HL-60 (cell line): Measurements from ENCODE around the gene ACAP1.

Experiments used
- DNase-seq, 2 experiments: peaks; one replicate each; pipeline ENCODE4 v3.0.0-alpha.2; 2010 to 2020; ENCODE audit warnings: low read depth in 1 of 2, low spot score in 1 of 2
- H3K27ac ChIP-seq: fragments of 250-450 bp; sonication (Bioruptor Pico); replicated peaks from 2 replicates; pipeline ENCODE4 v1.5.1; 2020; ENCODE audit warnings: mild to moderate bottlenecking, moderate library complexity
- H3K27me3 ChIP-seq: fragments of 250-450 bp; sonication (Bioruptor Pico); 2 replicates; pipeline ENCODE4 v1.5.1; 2021; ENCODE audit warnings: mild to moderate bottlenecking, moderate library complexity; ENCODE audit not compliant: insufficient read depth, poor library complexity, severe bottlenecking
- H3K4me3 ChIP-seq: replicated peaks from 2 replicates; pipeline ENCODE4 v1.5.1; 2011; ENCODE audit warnings: mild to moderate bottlenecking, control low read depth, low read length; ENCODE audit not compliant: insufficient read depth
- GABPA ChIP-seq: IDR thresholded peaks from 2 replicates; pipeline ENCODE4 v1.6.1; 2012; ENCODE audit warnings: low read depth
- POLR2AphosphoS5 ChIP-seq: IDR thresholded peaks from 2 replicates; pipeline ENCODE4 v1.6.1; 2012; ENCODE audit warnings: low read depth
- SPI1 ChIP-seq: IDR thresholded peaks from 2 replicates; pipeline ENCODE4 v1.6.1; 2012; ENCODE audit warnings: low read depth, mild to moderate bottlenecking, borderline replicate concordance
- TF ChIP-seq, protein P1 (sequence below): IDR thresholded peaks from one replicate; pipeline ENCODE4 v1.5.1; 2011; ENCODE audit warnings: low read length, control low read depth, inconsistent platforms; ENCODE audit not compliant: insufficient read depth
- TF ChIP-seq, protein P2 (sequence below): IDR thresholded peaks from 2 replicates; pipeline ENCODE4 v1.6.1; 2012; ENCODE audit warnings: low read depth; ENCODE audit not compliant: insufficient replicate concordance

The ACAP1 gene

DNA sequence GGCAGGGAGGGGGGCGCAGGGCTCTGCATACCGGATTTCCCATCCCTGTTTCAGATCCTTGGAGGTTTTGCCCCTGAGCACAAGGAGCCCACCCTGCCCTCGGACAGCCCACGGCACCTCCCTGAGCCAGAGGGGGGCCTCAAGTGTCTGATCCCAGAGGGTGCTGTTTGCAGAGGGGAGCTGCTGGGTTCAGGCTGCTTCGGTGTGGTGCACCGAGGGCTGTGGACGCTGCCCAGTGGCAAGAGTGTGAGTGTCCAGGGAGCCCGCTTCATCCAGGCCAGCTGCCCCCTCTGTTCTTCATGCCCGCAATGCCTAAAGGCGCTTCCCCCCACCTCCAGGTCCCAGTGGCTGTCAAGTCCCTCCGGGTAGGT lies 47.0 kb downstream of the ACAP1 start:
- no peak for TF ChIP-seq SPI1
- TF ChIP-seq, protein P1, sequence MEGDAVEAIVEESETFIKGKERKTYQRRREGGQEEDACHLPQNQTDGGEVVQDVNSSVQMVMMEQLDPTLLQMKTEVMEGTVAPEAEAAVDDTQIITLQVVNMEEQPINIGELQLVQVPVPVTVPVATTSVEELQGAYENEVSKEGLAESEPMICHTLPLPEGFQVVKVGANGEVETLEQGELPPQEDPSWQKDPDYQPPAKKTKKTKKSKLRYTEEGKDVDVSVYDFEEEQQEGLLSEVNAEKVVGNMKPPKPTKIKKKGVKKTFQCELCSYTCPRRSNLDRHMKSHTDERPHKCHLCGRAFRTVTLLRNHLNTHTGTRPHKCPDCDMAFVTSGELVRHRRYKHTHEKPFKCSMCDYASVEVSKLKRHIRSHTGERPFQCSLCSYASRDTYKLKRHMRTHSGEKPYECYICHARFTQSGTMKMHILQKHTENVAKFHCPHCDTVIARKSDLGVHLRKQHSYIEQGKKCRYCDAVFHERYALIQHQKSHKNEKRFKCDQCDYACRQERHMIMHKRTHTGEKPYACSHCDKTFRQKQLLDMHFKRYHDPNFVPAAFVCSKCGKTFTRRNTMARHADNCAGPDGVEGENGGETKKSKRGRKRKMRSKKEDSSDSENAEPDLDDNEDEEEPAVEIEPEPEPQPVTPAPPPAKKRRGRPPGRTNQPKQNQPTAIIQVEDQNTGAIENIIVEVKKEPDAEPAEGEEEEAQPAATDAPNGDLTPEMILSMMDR: no peak
- no peak for TF ChIP-seq POLR2AphosphoS5
- TF ChIP-seq, protein P2, sequence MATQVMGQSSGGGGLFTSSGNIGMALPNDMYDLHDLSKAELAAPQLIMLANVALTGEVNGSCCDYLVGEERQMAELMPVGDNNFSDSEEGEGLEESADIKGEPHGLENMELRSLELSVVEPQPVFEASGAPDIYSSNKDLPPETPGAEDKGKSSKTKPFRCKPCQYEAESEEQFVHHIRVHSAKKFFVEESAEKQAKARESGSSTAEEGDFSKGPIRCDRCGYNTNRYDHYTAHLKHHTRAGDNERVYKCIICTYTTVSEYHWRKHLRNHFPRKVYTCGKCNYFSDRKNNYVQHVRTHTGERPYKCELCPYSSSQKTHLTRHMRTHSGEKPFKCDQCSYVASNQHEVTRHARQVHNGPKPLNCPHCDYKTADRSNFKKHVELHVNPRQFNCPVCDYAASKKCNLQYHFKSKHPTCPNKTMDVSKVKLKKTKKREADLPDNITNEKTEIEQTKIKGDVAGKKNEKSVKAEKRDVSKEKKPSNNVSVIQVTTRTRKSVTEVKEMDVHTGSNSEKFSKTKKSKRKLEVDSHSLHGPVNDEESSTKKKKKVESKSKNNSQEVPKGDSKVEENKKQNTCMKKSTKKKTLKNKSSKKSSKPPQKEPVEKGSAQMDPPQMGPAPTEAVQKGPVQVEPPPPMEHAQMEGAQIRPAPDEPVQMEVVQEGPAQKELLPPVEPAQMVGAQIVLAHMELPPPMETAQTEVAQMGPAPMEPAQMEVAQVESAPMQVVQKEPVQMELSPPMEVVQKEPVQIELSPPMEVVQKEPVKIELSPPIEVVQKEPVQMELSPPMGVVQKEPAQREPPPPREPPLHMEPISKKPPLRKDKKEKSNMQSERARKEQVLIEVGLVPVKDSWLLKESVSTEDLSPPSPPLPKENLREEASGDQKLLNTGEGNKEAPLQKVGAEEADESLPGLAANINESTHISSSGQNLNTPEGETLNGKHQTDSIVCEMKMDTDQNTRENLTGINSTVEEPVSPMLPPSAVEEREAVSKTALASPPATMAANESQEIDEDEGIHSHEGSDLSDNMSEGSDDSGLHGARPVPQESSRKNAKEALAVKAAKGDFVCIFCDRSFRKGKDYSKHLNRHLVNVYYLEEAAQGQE: no peak
- no peak for TF ChIP-seq GABPA
- Histone ChIP-seq H3K27ac (no peak overlapping the region), H3K27me3 (no peaks in the 10 kb centered on the region), H3K4me3 (no peak overlapping the region)
- DNase-seq: no peak

DNA sequence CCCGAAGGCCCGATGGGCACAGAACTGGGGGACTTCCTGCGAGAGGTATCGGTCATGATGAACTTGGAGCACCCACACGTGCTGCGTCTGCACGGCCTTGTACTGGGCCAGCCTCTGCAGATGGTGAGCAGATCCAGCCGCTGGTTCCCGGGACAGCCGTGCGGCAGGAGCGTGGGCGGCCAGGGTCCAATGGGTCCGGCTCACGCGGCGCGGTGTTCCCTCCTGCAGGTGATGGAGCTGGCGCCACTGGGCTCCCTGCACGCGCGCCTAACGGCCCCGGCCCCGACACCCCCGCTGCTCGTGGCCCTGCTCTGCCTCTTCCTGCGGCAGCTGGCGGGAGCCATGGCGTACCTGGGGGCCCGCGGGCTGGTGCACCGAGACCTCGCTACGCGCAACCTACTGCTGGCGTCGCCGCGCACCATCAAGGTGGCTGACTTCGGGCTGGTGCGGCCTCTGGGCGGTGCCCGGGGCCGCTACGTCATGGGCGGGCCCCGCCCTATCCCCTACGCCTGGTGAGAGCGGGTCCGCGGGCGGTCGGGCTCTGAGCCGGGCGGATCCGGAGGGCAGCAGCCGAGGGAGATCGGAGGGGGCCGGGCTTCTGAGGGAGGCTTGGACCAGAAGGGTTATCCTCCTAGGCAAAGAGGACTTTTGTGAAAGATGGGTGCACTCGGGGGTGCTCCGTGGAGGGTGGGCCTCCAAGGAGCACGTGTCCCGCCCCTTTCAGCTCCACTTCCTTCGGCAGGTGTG lies 47.6 kb downstream of the ACAP1 start:
- Histone ChIP-seq H3K27ac (no peak overlapping the region), H3K27me3 (no peaks in the 10 kb centered on the region), H3K4me3 (no peak overlapping the region; the same call in 1 of the 2 replicates)
- TF ChIP-seq SPI1 (no peak), GABPA (no peak), POLR2AphosphoS5 (no peak)
- TF ChIP-seq, protein P2: no peak
- TF ChIP-seq, protein P1: no peak
- no peak for DNase-seq

DNA sequence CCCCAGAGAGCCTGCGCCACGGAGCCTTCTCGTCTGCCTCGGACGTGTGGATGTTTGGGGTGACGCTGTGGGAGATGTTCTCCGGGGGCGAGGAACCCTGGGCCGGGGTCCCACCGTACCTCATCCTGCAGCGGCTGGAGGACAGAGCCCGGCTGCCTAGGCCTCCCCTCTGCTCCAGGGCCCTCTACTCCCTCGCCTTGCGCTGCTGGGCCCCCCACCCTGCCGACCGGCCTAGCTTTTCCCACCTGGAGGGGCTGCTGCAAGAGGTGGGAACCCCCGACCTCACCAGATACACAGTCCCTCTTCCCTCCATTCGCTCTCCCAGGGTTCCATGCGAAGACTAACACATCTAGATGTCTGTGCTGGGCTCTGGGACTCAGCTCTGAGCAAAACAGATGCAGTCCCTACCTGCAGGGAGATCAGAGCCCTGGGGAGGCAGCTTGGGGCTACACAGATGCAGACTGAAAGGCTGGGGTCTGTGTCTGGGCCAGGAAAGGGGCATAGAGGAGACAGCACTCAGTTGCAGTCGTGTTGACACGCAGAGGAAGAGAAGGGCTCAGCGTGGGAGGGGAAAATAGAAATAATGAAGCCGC lies 48.3 kb downstream of the ACAP1 start:
- Histone ChIP-seq H3K27me3 (no peaks in the 10 kb centered on the region), H3K27ac (no peak overlapping the region), H3K4me3 (no peak overlapping the region)
- TF ChIP-seq, protein P1: no peak
- TF ChIP-seq SPI1: no peak
- TF ChIP-seq POLR2AphosphoS5: no peak
- no peak for TF ChIP-seq GABPA
- DNase-seq: no peak
